Right lobe of liver (tissue), 4 donors: ENCODE measurements around the gene CD276.

Experiments used
- CTCF ChIP-seq, 4 donors: fragments of 200-600 bp in 3 of 4; fragments of 450-650 bp in 1 of 4; IDR thresholded peaks; one replicate each; pipeline versions ENCODE4 v1.5.1 to v1.8.0; 2016 to 2022; ENCODE audit warnings: antibody characterized with exemption in 4 of 4, mild to moderate bottlenecking in 2 of 4
- POLR2A ChIP-seq: fragments of 450-650 bp; IDR thresholded peaks from one replicate; pipeline ENCODE4 v1.6.1; 2017; ENCODE audit warnings: antibody characterized with exemption, mild to moderate bottlenecking
- donor health status: DM: no; HTN: no; CAD: no.
- donor health status: DM: no; HTN: no; CAD: no.
- donor health status: DM: no; HTN: yes; CAD: no.

GRCh38 chr15:73683257-73683776 lies 866 bp upstream of the CD276 start:
- no peak for TF ChIP-seq POLR2A
- peak in 3 of 4 donors; percentile 34 to 37 (median 36) for TF ChIP-seq CTCF (IDR thresholded peaks at IDR 0.05)
